GM12878 (cell line): ENCODE results near the gene PMAIP1. TPM values are rescaled to one million over a fixed set of nuclear protein-coding genes. Genes with fewer than 3 reads are reported as not detected.

Experiments used
- ATAC-seq: fragments of 200-7000 bp; cut with Tn5 transposase; 3 replicates; pipeline ENCODE4 v1.9.1; 2020; ENCODE audit warnings: mild to moderate bottlenecking, moderate library complexity
- BruUV-seq: library from RNA; stranded (reverse); fragments of 400-500 nt; replicated peaks from 2 replicates; lab custom pipeline; 2021; lab: Mats Ljungman, UMichigan
- CTCF ChIA-PET: fragments of 300-600 bp; sonication (Branson Sonifier 250); formaldehyde crosslinking; extraction: SDS; loops from one replicate; lab custom pipeline; 2021; ENCODE audit warnings: inconsistent platforms; lab: Yijun Ruan, JAX
- POLR2A ChIA-PET: fragments of 350-600 bp; formaldehyde crosslinking; extraction: SDS; loops from one replicate; lab custom pipeline; 2021; ENCODE audit warnings: inconsistent platforms; lab: Charles Lee
- RAD21 ChIA-PET: fragments of 300-600 bp; sonication (Branson Sonifier 250); formaldehyde crosslinking; loops from one replicate; lab custom pipeline; 2023; ENCODE audit warnings: antibody characterized with exemption; ENCODE audit not compliant: unreplicated experiment; lab: Charles Lee
- SMC1A ChIA-PET: fragments of 300-600 bp; sonication (Branson Sonifier 250); formaldehyde crosslinking; loops from one replicate; lab custom pipeline; 2023; ENCODE audit not compliant: unreplicated experiment, uncharacterized antibody; lab: Charles Lee
- DNase-seq: peaks from one replicate; pipeline ENCODE4 v3.0.0-alpha.2; 2011; ENCODE audit warnings: low read depth, low spot score
- FAIRE-seq: peaks from 3 replicates; lab custom pipeline; 2011; peaks lifted over from hg19 to GRCh38; lab: Jason Lieb, UNC
- H2AFZ ChIP-seq: 2 replicates; pipeline ENCODE4 v1.6.0; 2011; ENCODE audit warnings: low read depth, low read length, control low read depth; ENCODE audit not compliant: control insufficient read depth
- H3K27ac ChIP-seq: 2 replicates; pipeline ENCODE4 v1.5.1; 2011; ENCODE audit warnings: control low read depth; ENCODE audit not compliant: control insufficient read depth, insufficient read depth
- H3K27me3 ChIP-seq, 2 experiments: replicated peaks in 1 of 2; 2 replicates each; pipeline versions ENCODE4 v1.6.0 to v1.6.1; 2011; ENCODE audit warnings: low read length in 1 of 2; ENCODE audit not compliant: control insufficient read depth in 2 of 2, insufficient read depth in 2 of 2
- H3K36me3 ChIP-seq, 2 experiments: 2 replicates each; pipeline ENCODE4 v1.5.1; 2011; ENCODE audit warnings: low read length in 1 of 2; ENCODE audit not compliant: control insufficient read depth in 2 of 2, insufficient read depth in 2 of 2
- H3K4me1 ChIP-seq: 2 replicates; pipeline ENCODE4 v1.6.1; 2011; ENCODE audit warnings: mild to moderate bottlenecking, low read length, moderate library complexity, mixed read lengths; ENCODE audit not compliant: control insufficient read depth, insufficient read depth
- H3K4me2 ChIP-seq: 2 replicates; pipeline ENCODE4 v1.6.0; 2011; ENCODE audit warnings: control low read depth; ENCODE audit not compliant: control insufficient read depth, insufficient read depth
- H3K4me3 ChIP-seq: fragments of 200-600 bp; sonication (generic); 2 replicates; pipeline ENCODE4 v1.5.1; 2016
- H3K79me2 ChIP-seq: 2 replicates; pipeline ENCODE4 v1.6.0; 2011; ENCODE audit warnings: low read length; ENCODE audit not compliant: control insufficient read depth, insufficient read depth
- H3K9ac ChIP-seq: 2 replicates; pipeline ENCODE4 v1.8.0; 2011; ENCODE audit warnings: low read length, control low read depth, mixed read lengths; ENCODE audit not compliant: control insufficient read depth, insufficient read depth
- H3K9me3 ChIP-seq: replicated peaks from 3 replicates; pipeline ENCODE4 v1.5.1; 2011; ENCODE audit warnings: mild to moderate bottlenecking, low read length; ENCODE audit not compliant: control insufficient read depth, insufficient read depth
- H4K20me1 ChIP-seq: 2 replicates; pipeline ENCODE4 v1.6.0; 2011; ENCODE audit not compliant: control insufficient read depth, insufficient read depth
- BCL11A ChIP-seq: IDR thresholded peaks from 2 replicates; pipeline ENCODE4 v1.6.1; 2011; ENCODE audit warnings: low read depth, low read length
- BHLHE40 ChIP-seq, 2 experiments: fragments of 450-650 bp in 1 of 2; IDR thresholded peaks; 2 replicates each; pipeline ENCODE4 v1.6.1; 2011 to 2017; ENCODE audit warnings: low read depth in 2 of 2, borderline replicate concordance in 1 of 2, improper control_type of control experiment in 1 of 2, low read length in 1 of 2, mild to moderate bottlenecking in 1 of 2
- BMI1 ChIP-seq: fragments of 450-650 bp; IDR thresholded peaks from 2 replicates; pipeline ENCODE4 v1.6.1; 2016; ENCODE audit warnings: mild to moderate bottlenecking, moderate library complexity, borderline replicate concordance
- CHD1 ChIP-seq: IDR thresholded peaks from 2 replicates; pipeline ENCODE4 v1.6.1; 2012; ENCODE audit warnings: low read depth, low read length, improper control_type of control experiment
- CTCF ChIP-seq, 3 experiments: IDR thresholded peaks in 2 of 3; conservative IDR thresholded peaks in 1 of 3; 2 replicates each; pipeline ENCODE4 v1.5.1; 2011; ENCODE audit warnings: low read depth in 3 of 3, low read length in 3 of 3, mild to moderate bottlenecking in 3 of 3, control low read depth in 2 of 3, moderate library complexity in 2 of 3, inconsistent platforms in 1 of 3, mixed read lengths in 1 of 3; ENCODE audit not compliant: control insufficient read depth in 2 of 3, insufficient read depth in 1 of 3; ENCODE audit errors: extremely low read depth in 1 of 3
- DPF2 ChIP-seq: fragments of 450-650 bp; IDR thresholded peaks from 2 replicates; pipeline ENCODE4 v1.6.1; 2017; ENCODE audit warnings: mild to moderate bottlenecking
- EED ChIP-seq: sonication (generic); IDR thresholded peaks from 2 replicates; pipeline ENCODE4 v1.6.1; 2016; ENCODE audit warnings: antibody characterized with exemption, low read depth
- HDAC2 ChIP-seq: fragments of 200-600 bp; sonication (generic); IDR thresholded peaks from 2 replicates; pipeline ENCODE4 v1.6.1; 2017
- IKZF2 ChIP-seq, 2 experiments: fragments of 450-650 bp; IDR thresholded peaks; 2 replicates each; pipeline ENCODE4 v1.6.1; 2017; ENCODE audit warnings: mild to moderate bottlenecking in 2 of 2, moderate library complexity in 2 of 2
- MEF2B ChIP-seq: fragments of 450-650 bp; IDR thresholded peaks from 2 replicates; pipeline ENCODE4 v1.6.1; 2018; ENCODE audit warnings: mild to moderate bottlenecking, moderate library complexity; ENCODE audit not compliant: partially characterized antibody, poor library complexity, severe bottlenecking
- MTA2 ChIP-seq: fragments of 450-650 bp; IDR thresholded peaks from 2 replicates; pipeline ENCODE4 v1.6.1; 2016; ENCODE audit warnings: low read depth, mild to moderate bottlenecking, moderate library complexity
- MTA3 ChIP-seq: IDR thresholded peaks from 2 replicates; pipeline ENCODE4 v1.6.1; 2012; ENCODE audit warnings: low read length, inconsistent platforms, borderline replicate concordance
- NKRF ChIP-seq: fragments of 450-650 bp; conservative IDR thresholded peaks from 2 replicates; pipeline ENCODE4 v1.6.1; 2017; ENCODE audit warnings: mild to moderate bottlenecking, moderate library complexity
- PAX8 ChIP-seq: fragments of 450-650 bp; IDR thresholded peaks from 2 replicates; pipeline ENCODE4 v1.6.1; 2017; ENCODE audit warnings: mild to moderate bottlenecking, moderate library complexity
- POLR2AphosphoS2 ChIP-seq: IDR thresholded peaks from 2 replicates; pipeline ENCODE4 v1.6.1; 2011; ENCODE audit warnings: low read depth, mild to moderate bottlenecking, low read length, improper control_type of control experiment, moderate library complexity
- RUNX3 ChIP-seq: IDR thresholded peaks from 2 replicates; pipeline ENCODE4 v1.6.1; 2012; ENCODE audit warnings: low read length, inconsistent platforms
- SIN3A ChIP-seq: IDR thresholded peaks from 2 replicates; pipeline ENCODE4 v1.6.1; 2012; ENCODE audit warnings: low read depth, low read length, improper control_type of control experiment
- SMAD1 ChIP-seq: fragments of 450-650 bp; IDR thresholded peaks from 2 replicates; pipeline ENCODE4 v1.6.1; 2018; ENCODE audit warnings: mild to moderate bottlenecking, low read depth; ENCODE audit not compliant: partially characterized antibody
- SMC3 ChIP-seq: IDR thresholded peaks from 2 replicates; pipeline ENCODE4 v1.6.1; 2011; ENCODE audit warnings: low read length, improper control_type of control experiment, borderline replicate concordance
- ZBED1 ChIP-seq: IDR thresholded peaks from 2 replicates; pipeline ENCODE4 v1.6.1; 2016; ENCODE audit warnings: borderline replicate concordance
- ZNF622 ChIP-seq: fragments of 450-650 bp; IDR thresholded peaks from 2 replicates; pipeline ENCODE4 v1.6.1; 2017; ENCODE audit warnings: mild to moderate bottlenecking, inconsistent platforms
- ZZZ3 ChIP-seq: IDR thresholded peaks from 2 replicates; pipeline ENCODE4 v1.6.1; 2011; ENCODE audit warnings: low read depth; ENCODE audit not compliant: control insufficient read depth, insufficient read length
- WGBS: methylation state at CpG from one replicate; pipeline ENCODE4 v1.1.6; 2016; ENCODE audit warnings: low lambda C conversion rate; ENCODE audit not compliant: insufficient replicate concordance, insufficient coverage; ENCODE audit errors: missing lambda C conversion rate; 5-methylcytosine and 5-hydroxymethylcytosine counted together
- in situ Hi-C: fragments of 300-500 bp; cut with MboI; formaldehyde crosslinking; loops from 9 replicates; pipeline ENCODE4 v1.14.3; 2018; ENCODE audit warnings: mixed read lengths
- intact Hi-C: fragments of 100-400 bp; cut with micrococcal nuclease; formaldehyde crosslinking; loops from one replicate; pipeline ENCODE4 v1.14.2; 2022; ENCODE audit not compliant: unreplicated experiment
- polyA plus RNA-seq, 11 experiments: library from polyadenylated mRNA; depleted of rRNA in 4 of 11; unstranded in 6 of 11; stranded (reverse) in 5 of 11; fragments of >200 nt; fragmentation: Nextera tagmentation in 4 of 11; fragmentation: Illumina TruSeq in 1 of 11; extraction: Ambion mirVana in 4 of 11; extraction: Trizol in 1 of 11; gene quantifications; 1 replicate in 1 of 11; 2 replicates in 10 of 11; pipeline versions ENCODE4 v1.2.1 to v1.2.3, GENCODE V29; 2011 to 2016; ENCODE audit warnings: inconsistent platforms in 2 of 11, missing spikeins in 2 of 11, low read depth in 1 of 11
- total RNA-seq, 4 experiments: library from RNA; depleted of rRNA in 3 of 4; stranded (reverse); fragments of >200 nt in 3 of 4; fragmentation: Illumina TruSeq in 1 of 4; extraction: Trizol in 1 of 4; gene quantifications; 2 replicates each; pipeline versions ENCODE4 v1.2.1 to v1.2.3, GENCODE V29; 2013 to 2021

The PMAIP1 gene
- total and polyA plus RNA-seq, 10 of the 15 experiments (the other 5 are each of a cell fraction or from before 2014, with no cell fraction given), result 74.0 to 219 (median 112) TPM

GRCh38 chr18:59876310-59876626, 23.5 kb upstream of the PMAIP1 start:
- no TSS peak for BruUV-seq
- Histone ChIP-seq H4K20me1 (no peaks in the 10 kb centered on the region), H3K4me3 (peak overlapping the region; percentile 56; the same call in 1 of the 2 replicates), H2AFZ (no peak overlapping the region; the same call in 1 of the 2 replicates), H3K9ac (peak overlapping the region; percentile 59; the same call in 1 of the 2 replicates), H3K27me3 (no peaks in the 10 kb centered on the region), H3K4me1 (peaks cover 59% of the 10 kb centered on the region), H3K27ac (peak overlapping the region; percentile 87), H3K36me3 (no peaks in the 10 kb centered on the region), H3K4me2 (peak overlapping the region; percentile 81), H3K79me2 (no peaks in the 10 kb centered on the region), H3K9me3 (no peaks in the 10 kb centered on the region)
- ATAC-seq (peak; percentile 79), FAIRE-seq (no peak), DNase-seq (peak; percentile 86)
- intact Hi-C loops (loop anchor here (1.0 to 2.0 kb wide), 2 partner anchors 29 to 39 kb away; no protein-coding TSS in a partner anchor), in situ Hi-C loops (loop anchor here (25.0 kb wide), 1 partner anchor 889 kb away; no protein-coding TSS in a partner anchor)
- POLR2A ChIA-PET, result interaction anchor here (1.0 to 5.4 kb wide), 5 partner anchors 9 to 42 kb away, joined by 3 to 46 read pairs (median 4); partner anchors contain the start of gene PMAIP1
- 33% methylated on average over 3 of the region's 3 CpGs for WGBS
- SMC1A ChIA-PET, result interaction anchor here (1.3 to 3.3 kb wide), 10 partner anchors 9 to 48 kb away, joined by 3 to 18 read pairs (median 6); partner anchors contain the start of gene PMAIP1
- RAD21 ChIA-PET, result interaction anchor here (0.8 to 6.5 kb wide), 9 partner anchors 16 to 77 kb away, joined by 3 to 45 read pairs (median 3); partner anchors contain the start of gene PMAIP1
- CTCF ChIA-PET, result interaction anchor here (0.7 to 1.6 kb wide), 3 partner anchors 9 to 112 kb away, joined by 3 to 7 read pairs (median 4); no protein-coding TSS in a partner anchor
- TF ChIP-seq SIN3A, result no peak
- TF ChIP-seq IKZF2 (IDR thresholded peaks at IDR 0.05), result peak; percentile 75 to 95; a peak in 3 of 4 replicates
- 0 out of 2 replicates have a peak, but pooled peaks have one; percentile 12 for TF ChIP-seq CHD1
- TF ChIP-seq RUNX3, result peak; percentile 93
- no peak for TF ChIP-seq POLR2AphosphoS2
- TF ChIP-seq ZZZ3, result no peak
- 0 out of 2 replicates have a peak, but pooled peaks have one; percentile 57 for TF ChIP-seq MTA3
- TF ChIP-seq PAX8, result 0 out of 2 replicates have a peak, but pooled peaks have one; percentile 72
- peak; percentile 63 for TF ChIP-seq MEF2B
- 0 out of 2 replicates have a peak, but pooled peaks have one; percentile 50 for TF ChIP-seq EED
- no peak for TF ChIP-seq CTCF (IDR thresholded peaks at IDR 0.05 in 2 of 3, conservative IDR thresholded peaks at IDR 0.05 in 1 of 3; ENCODE audit: control insufficient read depth in 2 of 3, extremely low read depth in 1 of 3, insufficient read depth in 1 of 3, low read depth in 3 of 3, low read length in 3 of 3)
- TF ChIP-seq MTA2, result peak; percentile 84
- TF ChIP-seq SMC3, result peak; percentile 23; the same call in 1 of the 2 replicates
- peak; percentile 56 for TF ChIP-seq SMAD1
- no peak for TF ChIP-seq HDAC2
- TF ChIP-seq BMI1, result 0 out of 2 replicates have a peak, but pooled peaks have one; percentile 61
- peak in 1 of 2 experiments; percentile 86; a peak in 1 of 4 replicates for TF ChIP-seq BHLHE40 (IDR thresholded peaks at IDR 0.05; ENCODE audit: borderline replicate concordance in 1 of 2, low read depth in 2 of 2, low read length in 1 of 2)
- no peak for TF ChIP-seq ZNF622
- TF ChIP-seq BCL11A, result peak; percentile 57; the same call in 1 of the 2 replicates
- 0 out of 2 replicates have a peak, but pooled peaks have one; percentile 57 for TF ChIP-seq ZBED1
- TF ChIP-seq NKRF, result no peak
- peak; percentile 82 for TF ChIP-seq DPF2
